Epithelial cell of esophagus (primary cell): ENCODE measurements around the gene LRFN2.

Source experiments
- DNase-seq: peaks from one replicate; pipeline ENCODE4 v3.0.0; 2010; ENCODE audit warnings: low read depth
- H3K4me3 ChIP-seq: 2 replicates; pipeline ENCODE4 v1.5.1; 2011; ENCODE audit warnings: mild to moderate bottlenecking, low read length, control low read depth
- CTCF ChIP-seq: IDR thresholded peaks from 2 replicates; pipeline ENCODE4 v1.5.1; 2011; ENCODE audit warnings: low read depth, mild to moderate bottlenecking, low read length, control low read depth, inconsistent platforms; ENCODE audit not compliant: insufficient read depth; ENCODE audit errors: missing control alignments

Gene LRFN2

GRCh38 chr6:40479706-40480105 lies 107.5 kb downstream of the LRFN2 start:
- TF ChIP-seq CTCF = no peak
- no peak for DNase-seq
- H3K4me3 ChIP-seq = no peak overlapping the region

- no peak overlapping the region for H3K4me3 ChIP-seq
- TF ChIP-seq CTCF = no peak
- DNase-seq = no peak
These were observed 109.7 kb downstream of the LRFN2 start for GRCh38 chr6:40477246-40478126.

GRCh38 chr6:40476673-40477072 lies 110.5 kb downstream of the LRFN2 start:
- no peak for DNase-seq
- TF ChIP-seq CTCF = no peak
- H3K4me3 ChIP-seq = no peak overlapping the region

- DNase-seq = no peak
- TF ChIP-seq CTCF = no peak
- H3K4me3 ChIP-seq = no peak overlapping the region
These were observed 112.2 kb downstream of the LRFN2 start for GRCh38 chr6:40474937-40475336.

- no peak for DNase-seq
- no peak overlapping the region for H3K4me3 ChIP-seq
- TF ChIP-seq CTCF = no peak
These were observed 114.1 kb downstream of the LRFN2 start for GRCh38 chr6:40473026-40473425.

- DNase-seq = no peak
- no peak overlapping the region for H3K4me3 ChIP-seq
- TF ChIP-seq CTCF = no peak
These were observed 114.8 kb downstream of the LRFN2 start for GRCh38 chr6:40472353-40472752.

GRCh38 chr6:40471243-40471642 lies 115.9 kb downstream of the LRFN2 start:
- no peak for TF ChIP-seq CTCF
- H3K4me3 ChIP-seq = no peak overlapping the region
- DNase-seq = no peak
